PFSK-1 (cell line): ENCODE results near the gene H1-8.

ENCODE experiments used
- POLR2AphosphoS5 ChIP-seq: IDR thresholded peaks from 2 replicates; pipeline ENCODE4 v1.6.1; 2012; ENCODE audit warnings: low read depth, mild to moderate bottlenecking, control low read depth, low read length, moderate library complexity
- TF ChIP-seq, protein P1 (sequence below), 2 experiments: IDR thresholded peaks; 2 replicates each; pipeline versions ENCODE4 v1.6.1 to v1.8.0; 2011 to 2012; ENCODE audit warnings: low read depth in 2 of 2, low read length in 2 of 2, control low read depth in 1 of 2, inconsistent platforms in 1 of 2, mild to moderate bottlenecking in 1 of 2, moderate library complexity in 1 of 2; ENCODE audit not compliant: insufficient read depth in 1 of 2

DNA sequence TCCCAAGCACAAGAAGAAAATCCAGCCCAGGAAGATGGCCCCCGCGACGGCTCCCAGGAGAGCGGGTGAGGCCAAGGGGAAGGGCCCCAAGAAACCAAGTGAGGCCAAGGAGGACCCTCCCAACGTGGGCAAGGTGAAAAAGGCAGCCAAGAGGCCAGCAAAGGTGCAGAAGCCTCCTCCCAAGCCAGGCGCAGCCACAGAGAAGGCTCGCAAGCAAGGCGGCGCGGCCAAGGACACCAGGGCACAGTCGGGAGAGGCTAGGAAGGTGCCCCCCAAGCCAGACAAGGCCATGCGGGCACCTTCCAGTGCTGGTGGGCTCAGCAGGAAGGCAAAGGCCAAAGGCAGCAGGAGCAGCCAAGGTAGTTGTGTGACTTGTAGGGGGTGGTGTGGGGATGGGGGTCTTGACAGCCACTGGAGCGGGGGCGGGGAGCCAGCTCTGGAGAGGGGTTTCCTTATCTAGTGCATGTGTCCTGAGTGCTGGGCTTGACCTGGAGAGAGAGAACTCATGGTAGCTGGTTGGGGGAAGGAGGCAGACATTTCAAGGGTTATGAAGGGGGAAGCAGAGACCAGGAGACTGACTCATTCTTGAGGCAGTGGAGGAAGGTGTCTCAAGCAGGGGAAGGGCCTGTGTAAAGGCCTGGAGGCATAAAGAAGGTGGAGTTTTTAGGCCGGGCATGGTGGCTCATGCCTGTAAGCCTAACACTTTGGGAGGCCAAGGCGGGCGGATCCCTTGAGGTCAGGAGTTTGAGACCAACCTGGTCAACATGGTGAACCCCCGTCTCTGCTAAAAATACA lies 6.2 kb downstream of the H1-8 start:
- TF ChIP-seq POLR2AphosphoS5: no peak
- TF ChIP-seq, protein P1, sequence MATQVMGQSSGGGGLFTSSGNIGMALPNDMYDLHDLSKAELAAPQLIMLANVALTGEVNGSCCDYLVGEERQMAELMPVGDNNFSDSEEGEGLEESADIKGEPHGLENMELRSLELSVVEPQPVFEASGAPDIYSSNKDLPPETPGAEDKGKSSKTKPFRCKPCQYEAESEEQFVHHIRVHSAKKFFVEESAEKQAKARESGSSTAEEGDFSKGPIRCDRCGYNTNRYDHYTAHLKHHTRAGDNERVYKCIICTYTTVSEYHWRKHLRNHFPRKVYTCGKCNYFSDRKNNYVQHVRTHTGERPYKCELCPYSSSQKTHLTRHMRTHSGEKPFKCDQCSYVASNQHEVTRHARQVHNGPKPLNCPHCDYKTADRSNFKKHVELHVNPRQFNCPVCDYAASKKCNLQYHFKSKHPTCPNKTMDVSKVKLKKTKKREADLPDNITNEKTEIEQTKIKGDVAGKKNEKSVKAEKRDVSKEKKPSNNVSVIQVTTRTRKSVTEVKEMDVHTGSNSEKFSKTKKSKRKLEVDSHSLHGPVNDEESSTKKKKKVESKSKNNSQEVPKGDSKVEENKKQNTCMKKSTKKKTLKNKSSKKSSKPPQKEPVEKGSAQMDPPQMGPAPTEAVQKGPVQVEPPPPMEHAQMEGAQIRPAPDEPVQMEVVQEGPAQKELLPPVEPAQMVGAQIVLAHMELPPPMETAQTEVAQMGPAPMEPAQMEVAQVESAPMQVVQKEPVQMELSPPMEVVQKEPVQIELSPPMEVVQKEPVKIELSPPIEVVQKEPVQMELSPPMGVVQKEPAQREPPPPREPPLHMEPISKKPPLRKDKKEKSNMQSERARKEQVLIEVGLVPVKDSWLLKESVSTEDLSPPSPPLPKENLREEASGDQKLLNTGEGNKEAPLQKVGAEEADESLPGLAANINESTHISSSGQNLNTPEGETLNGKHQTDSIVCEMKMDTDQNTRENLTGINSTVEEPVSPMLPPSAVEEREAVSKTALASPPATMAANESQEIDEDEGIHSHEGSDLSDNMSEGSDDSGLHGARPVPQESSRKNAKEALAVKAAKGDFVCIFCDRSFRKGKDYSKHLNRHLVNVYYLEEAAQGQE (IDR thresholded peaks at IDR 0.05; ENCODE audit: insufficient read depth in 1 of 2, low read depth in 2 of 2, low read length in 2 of 2): no peak
